ENCODE results near the gene MMD.

DNA sequence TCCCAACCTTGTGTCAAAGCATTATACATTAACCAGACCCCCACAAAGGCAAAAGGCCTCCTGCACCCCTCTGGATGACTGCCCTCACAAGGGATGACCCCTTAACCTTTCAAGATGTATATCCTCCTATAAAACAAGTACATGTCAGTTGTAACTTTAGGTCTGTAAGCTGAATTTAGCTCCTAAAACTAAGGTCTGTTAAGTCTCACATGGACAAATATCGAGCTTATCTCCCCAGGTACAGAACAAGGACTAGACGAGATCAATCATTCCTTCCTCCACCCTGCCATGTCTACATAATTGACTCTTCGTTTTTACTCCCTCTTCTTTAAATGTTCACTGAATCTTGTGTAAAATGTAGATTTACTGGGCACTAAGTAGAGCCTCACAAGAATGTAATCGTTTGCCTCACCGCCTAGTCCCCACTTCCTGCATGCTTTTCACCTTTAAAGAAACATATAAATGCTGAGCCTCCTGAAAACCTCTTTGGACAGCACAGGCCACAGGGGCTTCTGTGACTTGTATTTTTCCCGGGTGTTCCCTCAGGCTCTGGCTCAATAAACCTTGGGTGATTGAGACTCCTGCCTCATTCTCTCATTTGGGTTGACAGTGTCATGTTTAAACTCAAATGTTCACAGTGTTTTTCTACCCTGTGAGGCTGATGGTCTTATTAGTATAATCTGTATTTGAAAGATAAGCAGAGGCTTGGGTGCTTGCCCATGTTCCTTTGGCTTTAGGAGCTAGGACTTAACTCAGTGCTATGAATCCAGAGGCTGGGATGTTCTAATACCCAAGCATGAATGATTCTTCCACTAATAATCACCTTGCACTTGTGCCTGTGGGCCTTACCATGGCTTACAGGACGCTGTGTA, 37.6 kb downstream of the MMD start:
- TF ChIP-seq POLR2A (IDR thresholded peaks at IDR 0.05): no peak
- TF ChIP-seq, protein P1, sequence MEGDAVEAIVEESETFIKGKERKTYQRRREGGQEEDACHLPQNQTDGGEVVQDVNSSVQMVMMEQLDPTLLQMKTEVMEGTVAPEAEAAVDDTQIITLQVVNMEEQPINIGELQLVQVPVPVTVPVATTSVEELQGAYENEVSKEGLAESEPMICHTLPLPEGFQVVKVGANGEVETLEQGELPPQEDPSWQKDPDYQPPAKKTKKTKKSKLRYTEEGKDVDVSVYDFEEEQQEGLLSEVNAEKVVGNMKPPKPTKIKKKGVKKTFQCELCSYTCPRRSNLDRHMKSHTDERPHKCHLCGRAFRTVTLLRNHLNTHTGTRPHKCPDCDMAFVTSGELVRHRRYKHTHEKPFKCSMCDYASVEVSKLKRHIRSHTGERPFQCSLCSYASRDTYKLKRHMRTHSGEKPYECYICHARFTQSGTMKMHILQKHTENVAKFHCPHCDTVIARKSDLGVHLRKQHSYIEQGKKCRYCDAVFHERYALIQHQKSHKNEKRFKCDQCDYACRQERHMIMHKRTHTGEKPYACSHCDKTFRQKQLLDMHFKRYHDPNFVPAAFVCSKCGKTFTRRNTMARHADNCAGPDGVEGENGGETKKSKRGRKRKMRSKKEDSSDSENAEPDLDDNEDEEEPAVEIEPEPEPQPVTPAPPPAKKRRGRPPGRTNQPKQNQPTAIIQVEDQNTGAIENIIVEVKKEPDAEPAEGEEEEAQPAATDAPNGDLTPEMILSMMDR (IDR thresholded peaks at IDR 0.05 in 4 of 5, conservative IDR thresholded peaks at IDR 0.05 in 1 of 5): no peak
